ENCODE measurements around the gene ATR. TPM values are rescaled to one million over a fixed set of nuclear protein-coding genes. Genes with fewer than 3 reads are reported as not detected.

ATR gene
- polyA plus RNA-seq, 1 donor from 2014 or later = 26.1 TPM

- H3K9me3 ChIP-seq (ENCODE audit: low read length) = no peaks in the 10 kb centered on the region
- no peaks in the 10 kb centered on the region for H4K20me1 ChIP-seq (ENCODE audit: insufficient read depth)
- H2AFZ ChIP-seq (ENCODE audit: low read depth, low read length) = no peak overlapping the region
- no peaks in the 10 kb centered on the region for H3K79me2 ChIP-seq (replicated peaks; ENCODE audit: insufficient read depth, low read length)
- no peak overlapping the region for H3K4me3 ChIP-seq (ENCODE audit: low read length)
- no peak overlapping the region for H3K4me2 ChIP-seq (ENCODE audit: low read length)
- no peaks in the 10 kb centered on the region for H3F3A ChIP-seq (ENCODE audit: insufficient read depth, low read length, poor library complexity, severe bottlenecking)
- no peak for TF ChIP-seq POLR2AphosphoS5 (IDR thresholded peaks at IDR 0.05)
- no peak for TF ChIP-seq CTCF (IDR thresholded peaks at IDR 0.05; ENCODE audit: poor library complexity, severe bottlenecking)
- TF ChIP-seq EZH2 (IDR thresholded peaks at IDR 0.05; ENCODE audit: borderline replicate concordance, insufficient read depth, low read length, poor library complexity, severe bottlenecking) = no peak
- TF ChIP-seq EP300 (conservative IDR thresholded peaks at IDR 0.05; ENCODE audit: poor library complexity, severe bottlenecking) = no peak
- no peak for TF ChIP-seq MXI1 (conservative IDR thresholded peaks at IDR 0.05; ENCODE audit: poor library complexity, severe bottlenecking)
- TF ChIP-seq, protein P1, sequence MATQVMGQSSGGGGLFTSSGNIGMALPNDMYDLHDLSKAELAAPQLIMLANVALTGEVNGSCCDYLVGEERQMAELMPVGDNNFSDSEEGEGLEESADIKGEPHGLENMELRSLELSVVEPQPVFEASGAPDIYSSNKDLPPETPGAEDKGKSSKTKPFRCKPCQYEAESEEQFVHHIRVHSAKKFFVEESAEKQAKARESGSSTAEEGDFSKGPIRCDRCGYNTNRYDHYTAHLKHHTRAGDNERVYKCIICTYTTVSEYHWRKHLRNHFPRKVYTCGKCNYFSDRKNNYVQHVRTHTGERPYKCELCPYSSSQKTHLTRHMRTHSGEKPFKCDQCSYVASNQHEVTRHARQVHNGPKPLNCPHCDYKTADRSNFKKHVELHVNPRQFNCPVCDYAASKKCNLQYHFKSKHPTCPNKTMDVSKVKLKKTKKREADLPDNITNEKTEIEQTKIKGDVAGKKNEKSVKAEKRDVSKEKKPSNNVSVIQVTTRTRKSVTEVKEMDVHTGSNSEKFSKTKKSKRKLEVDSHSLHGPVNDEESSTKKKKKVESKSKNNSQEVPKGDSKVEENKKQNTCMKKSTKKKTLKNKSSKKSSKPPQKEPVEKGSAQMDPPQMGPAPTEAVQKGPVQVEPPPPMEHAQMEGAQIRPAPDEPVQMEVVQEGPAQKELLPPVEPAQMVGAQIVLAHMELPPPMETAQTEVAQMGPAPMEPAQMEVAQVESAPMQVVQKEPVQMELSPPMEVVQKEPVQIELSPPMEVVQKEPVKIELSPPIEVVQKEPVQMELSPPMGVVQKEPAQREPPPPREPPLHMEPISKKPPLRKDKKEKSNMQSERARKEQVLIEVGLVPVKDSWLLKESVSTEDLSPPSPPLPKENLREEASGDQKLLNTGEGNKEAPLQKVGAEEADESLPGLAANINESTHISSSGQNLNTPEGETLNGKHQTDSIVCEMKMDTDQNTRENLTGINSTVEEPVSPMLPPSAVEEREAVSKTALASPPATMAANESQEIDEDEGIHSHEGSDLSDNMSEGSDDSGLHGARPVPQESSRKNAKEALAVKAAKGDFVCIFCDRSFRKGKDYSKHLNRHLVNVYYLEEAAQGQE (IDR thresholded peaks at IDR 0.05; ENCODE audit: borderline replicate concordance) = no peak
- H3K27me3 ChIP-seq (ENCODE audit: insufficient read depth, low read depth, low read length) = no peaks in the 10 kb centered on the region
- H3K9me2 ChIP-seq (ENCODE audit: insufficient read depth, low read length) = no peaks in the 10 kb centered on the region
- no peaks in the 10 kb centered on the region for H3K36me3 ChIP-seq (ENCODE audit: insufficient read depth, low read length)
- no peak overlapping the region for H3K27ac ChIP-seq (ENCODE audit: low read length)
- no peak overlapping the region for H3K9ac ChIP-seq (ENCODE audit: low read length)
Observed at GRCh38 chr3:142502187-142502985, 76.1 kb downstream of the ATR start.

DNA sequence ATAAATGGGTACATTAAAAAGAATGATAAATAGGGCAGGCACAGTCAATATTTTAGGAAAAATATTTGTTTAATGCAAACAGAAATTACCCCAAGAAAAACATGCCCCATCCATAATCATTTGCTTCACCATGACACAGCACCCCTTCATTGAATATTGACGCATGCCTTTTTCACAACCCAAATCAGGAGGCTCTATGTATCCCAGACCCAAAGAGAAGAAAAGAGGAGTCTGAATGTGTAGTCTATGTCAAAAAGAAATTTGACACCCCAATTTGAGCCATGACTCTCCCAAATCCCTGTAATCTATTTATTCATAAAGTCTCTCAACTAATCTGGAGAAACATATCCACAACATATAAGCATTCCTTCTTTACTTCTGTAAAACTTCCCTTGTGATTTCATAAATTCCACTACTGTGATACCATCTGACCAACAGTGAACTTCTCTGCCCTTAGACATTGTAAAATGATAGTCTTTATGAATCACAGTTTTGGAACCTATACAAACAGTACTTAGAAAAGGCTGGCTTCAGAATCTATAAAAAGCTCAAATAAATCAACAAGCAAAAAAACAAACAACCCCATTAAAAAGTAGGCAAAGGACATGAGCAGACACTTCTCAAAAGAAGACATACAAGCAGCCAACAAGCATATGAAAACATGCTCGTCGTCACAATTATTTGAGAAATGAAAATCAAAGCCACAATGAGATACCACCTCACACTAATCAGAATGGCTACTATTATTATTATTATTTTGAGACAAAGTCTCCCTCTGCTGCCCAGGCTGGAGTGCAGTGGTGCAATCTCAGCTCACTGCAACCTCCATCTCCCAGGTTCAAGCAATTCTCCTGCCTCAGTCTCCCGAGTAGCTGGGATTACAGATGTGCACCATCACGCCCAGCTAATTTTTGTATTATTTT, 77.3 kb downstream of the ATR start:
- H3K9ac ChIP-seq (ENCODE audit: low read length) = no peak overlapping the region
- H3K79me2 ChIP-seq (replicated peaks; ENCODE audit: insufficient read depth, low read length) = no peaks in the 10 kb centered on the region
- H3F3A ChIP-seq (ENCODE audit: insufficient read depth, low read length, poor library complexity, severe bottlenecking) = no peaks in the 10 kb centered on the region
- no peaks in the 10 kb centered on the region for H3K9me3 ChIP-seq (ENCODE audit: low read length)
- H3K27me3 ChIP-seq (ENCODE audit: insufficient read depth, low read depth, low read length) = no peaks in the 10 kb centered on the region
- no peak overlapping the region for H3K4me2 ChIP-seq (ENCODE audit: low read length)
- H3K9me2 ChIP-seq (ENCODE audit: insufficient read depth, low read length) = no peaks in the 10 kb centered on the region
- no peak for TF ChIP-seq MXI1 (conservative IDR thresholded peaks at IDR 0.05; ENCODE audit: poor library complexity, severe bottlenecking)
- TF ChIP-seq CTCF (IDR thresholded peaks at IDR 0.05; ENCODE audit: poor library complexity, severe bottlenecking) = no peak
- no peak for TF ChIP-seq TAF1 (IDR thresholded peaks at IDR 0.05; ENCODE audit: low read depth)
- no peak for TF ChIP-seq RAD21 (conservative IDR thresholded peaks at IDR 0.05)
- no peak for TF ChIP-seq POLR2AphosphoS5 (IDR thresholded peaks at IDR 0.05)
- no peak for TF ChIP-seq EZH2 (IDR thresholded peaks at IDR 0.05; ENCODE audit: borderline replicate concordance, insufficient read depth, low read length, poor library complexity, severe bottlenecking)
- no peak for TF ChIP-seq EP300 (conservative IDR thresholded peaks at IDR 0.05; ENCODE audit: poor library complexity, severe bottlenecking)
- TF ChIP-seq, protein P1 (IDR thresholded peaks at IDR 0.05; ENCODE audit: borderline replicate concordance) = no peak
- TF ChIP-seq SMC3 (conservative IDR thresholded peaks at IDR 0.05; ENCODE audit: poor library complexity) = no peak
- no peaks in the 10 kb centered on the region for H4K20me1 ChIP-seq (ENCODE audit: insufficient read depth)
- H3K4me3 ChIP-seq (ENCODE audit: low read length) = no peak overlapping the region
- H3K27ac ChIP-seq (ENCODE audit: low read length) = no peak overlapping the region
- no peak overlapping the region for H2AFZ ChIP-seq (ENCODE audit: low read depth, low read length)
- H3K36me3 ChIP-seq (ENCODE audit: insufficient read depth, low read length) = no peaks in the 10 kb centered on the region

Measured in neural cell (in vitro differentiated cells).